ENCODE results near the gene TNP2. TPM values are rescaled to one million over a fixed set of nuclear protein-coding genes. Genes with fewer than 3 reads are reported as not detected.

TNP2 gene
- total RNA-seq, 1 experiment from 2014 or later, result not detected

DNA sequence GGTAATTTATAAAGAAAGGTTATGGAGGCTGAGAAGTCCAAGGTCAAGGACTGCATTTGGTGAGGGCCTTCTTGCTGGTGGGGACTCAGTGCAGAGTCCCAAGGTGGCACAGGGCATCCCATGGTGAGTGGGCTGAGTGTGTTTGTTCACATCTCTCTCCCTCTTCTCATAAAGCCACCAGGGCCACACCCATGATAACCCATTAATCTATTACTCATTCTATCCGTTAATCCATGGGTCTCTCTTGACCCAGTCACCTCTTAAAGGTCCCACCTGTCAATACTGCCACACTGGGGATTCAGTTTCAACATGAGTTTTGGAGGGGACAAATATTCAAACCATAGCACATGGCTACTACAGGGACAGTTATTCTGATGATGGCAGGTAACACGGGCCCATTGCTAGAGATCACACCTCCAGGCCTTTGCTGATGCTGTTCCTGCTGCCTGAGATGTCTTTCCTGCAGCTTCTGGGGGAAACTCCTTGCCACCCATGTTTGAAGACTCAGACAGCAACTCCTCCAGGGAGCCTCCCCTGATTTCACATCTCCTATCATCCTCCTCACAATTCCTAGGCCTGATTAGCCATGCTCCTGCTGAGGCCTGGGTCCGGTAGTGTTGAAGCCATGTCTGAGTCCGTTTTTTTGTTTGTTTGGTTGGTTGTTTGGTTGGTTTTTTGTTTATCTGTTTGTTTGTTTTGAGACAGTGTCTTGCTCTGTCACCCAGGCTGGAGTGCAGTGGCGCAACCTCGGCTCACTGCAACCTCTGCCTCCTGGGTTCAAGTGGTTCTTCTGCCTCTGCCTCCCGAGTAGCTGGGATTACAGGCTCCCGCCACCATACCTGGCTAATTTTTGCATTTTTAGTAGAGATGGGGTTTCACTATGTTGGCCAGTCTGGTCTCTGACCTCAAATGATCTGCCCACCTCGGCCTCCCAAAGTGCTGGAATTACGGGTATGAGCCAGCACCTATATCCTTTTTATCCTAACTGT lies 29.2 kb downstream of the TNP2 start:
- H3K27me3 ChIP-seq (ENCODE audit: insufficient read depth, low read length), result no peaks in the 10 kb centered on the region
- no peaks in the 10 kb centered on the region for H4K20me1 ChIP-seq (ENCODE audit: insufficient read depth)
- BruUV-seq (replicated peaks), result no TSS peak
- RAD21 ChIA-PET (ENCODE audit: low non-redundant PET in 1 of 2, low total read pairs in 2 of 2, uncharacterized antibody in 2 of 2, unreplicated experiment in 2 of 2), result no interaction called here
- POLR2A ChIA-PET, result interaction anchor here (0.8 kb wide), 1 partner anchor 16 kb away, joined by 4 read pairs; the partner anchor contains the start of gene SOCS1
- H3K27ac ChIP-seq (ENCODE audit: low read depth, low read length), result no peak overlapping the region
- no peaks in the 10 kb centered on the region for H3K9me2 ChIP-seq (ENCODE audit: insufficient read depth)
- H3K79me2 ChIP-seq (ENCODE audit: insufficient read depth, low read length), result no peaks in the 10 kb centered on the region
- intact Hi-C loops (cut with micrococcal nuclease), result no loop called here
- no peak overlapping the region for H2AFZ ChIP-seq (ENCODE audit: low read depth, low read length, poor library complexity, severe bottlenecking)
- H3K9ac ChIP-seq (ENCODE audit: low read length), result no peak overlapping the region
- TF ChIP-seq EZH2phosphoT487 (IDR thresholded peaks at IDR 0.05; ENCODE audit: borderline replicate concordance), result no peak
- no peak for TF ChIP-seq ZFX (IDR thresholded peaks at IDR 0.05)
- TF ChIP-seq, protein P1, sequence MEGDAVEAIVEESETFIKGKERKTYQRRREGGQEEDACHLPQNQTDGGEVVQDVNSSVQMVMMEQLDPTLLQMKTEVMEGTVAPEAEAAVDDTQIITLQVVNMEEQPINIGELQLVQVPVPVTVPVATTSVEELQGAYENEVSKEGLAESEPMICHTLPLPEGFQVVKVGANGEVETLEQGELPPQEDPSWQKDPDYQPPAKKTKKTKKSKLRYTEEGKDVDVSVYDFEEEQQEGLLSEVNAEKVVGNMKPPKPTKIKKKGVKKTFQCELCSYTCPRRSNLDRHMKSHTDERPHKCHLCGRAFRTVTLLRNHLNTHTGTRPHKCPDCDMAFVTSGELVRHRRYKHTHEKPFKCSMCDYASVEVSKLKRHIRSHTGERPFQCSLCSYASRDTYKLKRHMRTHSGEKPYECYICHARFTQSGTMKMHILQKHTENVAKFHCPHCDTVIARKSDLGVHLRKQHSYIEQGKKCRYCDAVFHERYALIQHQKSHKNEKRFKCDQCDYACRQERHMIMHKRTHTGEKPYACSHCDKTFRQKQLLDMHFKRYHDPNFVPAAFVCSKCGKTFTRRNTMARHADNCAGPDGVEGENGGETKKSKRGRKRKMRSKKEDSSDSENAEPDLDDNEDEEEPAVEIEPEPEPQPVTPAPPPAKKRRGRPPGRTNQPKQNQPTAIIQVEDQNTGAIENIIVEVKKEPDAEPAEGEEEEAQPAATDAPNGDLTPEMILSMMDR (IDR thresholded peaks at IDR 0.05 in 2 of 3, conservative IDR thresholded peaks at IDR 0.05 in 1 of 3; ENCODE audit: borderline replicate concordance in 1 of 3, insufficient read depth in 1 of 3, low read depth in 2 of 3, low read length in 2 of 3), result no peak
- no peak for TF ChIP-seq POLR2AphosphoS5 (IDR thresholded peaks at IDR 0.05; ENCODE audit: low read depth, low read length)
- no peak for TF ChIP-seq RAD21 (IDR thresholded peaks at IDR 0.05; ENCODE audit: low read depth)
- TF ChIP-seq, protein P2, sequence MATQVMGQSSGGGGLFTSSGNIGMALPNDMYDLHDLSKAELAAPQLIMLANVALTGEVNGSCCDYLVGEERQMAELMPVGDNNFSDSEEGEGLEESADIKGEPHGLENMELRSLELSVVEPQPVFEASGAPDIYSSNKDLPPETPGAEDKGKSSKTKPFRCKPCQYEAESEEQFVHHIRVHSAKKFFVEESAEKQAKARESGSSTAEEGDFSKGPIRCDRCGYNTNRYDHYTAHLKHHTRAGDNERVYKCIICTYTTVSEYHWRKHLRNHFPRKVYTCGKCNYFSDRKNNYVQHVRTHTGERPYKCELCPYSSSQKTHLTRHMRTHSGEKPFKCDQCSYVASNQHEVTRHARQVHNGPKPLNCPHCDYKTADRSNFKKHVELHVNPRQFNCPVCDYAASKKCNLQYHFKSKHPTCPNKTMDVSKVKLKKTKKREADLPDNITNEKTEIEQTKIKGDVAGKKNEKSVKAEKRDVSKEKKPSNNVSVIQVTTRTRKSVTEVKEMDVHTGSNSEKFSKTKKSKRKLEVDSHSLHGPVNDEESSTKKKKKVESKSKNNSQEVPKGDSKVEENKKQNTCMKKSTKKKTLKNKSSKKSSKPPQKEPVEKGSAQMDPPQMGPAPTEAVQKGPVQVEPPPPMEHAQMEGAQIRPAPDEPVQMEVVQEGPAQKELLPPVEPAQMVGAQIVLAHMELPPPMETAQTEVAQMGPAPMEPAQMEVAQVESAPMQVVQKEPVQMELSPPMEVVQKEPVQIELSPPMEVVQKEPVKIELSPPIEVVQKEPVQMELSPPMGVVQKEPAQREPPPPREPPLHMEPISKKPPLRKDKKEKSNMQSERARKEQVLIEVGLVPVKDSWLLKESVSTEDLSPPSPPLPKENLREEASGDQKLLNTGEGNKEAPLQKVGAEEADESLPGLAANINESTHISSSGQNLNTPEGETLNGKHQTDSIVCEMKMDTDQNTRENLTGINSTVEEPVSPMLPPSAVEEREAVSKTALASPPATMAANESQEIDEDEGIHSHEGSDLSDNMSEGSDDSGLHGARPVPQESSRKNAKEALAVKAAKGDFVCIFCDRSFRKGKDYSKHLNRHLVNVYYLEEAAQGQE (IDR thresholded peaks at IDR 0.05; ENCODE audit: low read depth), result no peak
- no peak for TF ChIP-seq CEBPB (IDR thresholded peaks at IDR 0.05; ENCODE audit: low read depth)
- no peak for TF ChIP-seq SIN3A (IDR thresholded peaks at IDR 0.05; ENCODE audit: low read depth)
- no peak for TF ChIP-seq EGR1 (IDR thresholded peaks at IDR 0.05; ENCODE audit: low read depth)
- TF ChIP-seq FOSL1 (IDR thresholded peaks at IDR 0.05; ENCODE audit: low read depth), result no peak
- no peak for TF ChIP-seq YY1 (IDR thresholded peaks at IDR 0.05; ENCODE audit: extremely low read depth, insufficient replicate concordance, low read depth, low read length)
- TF ChIP-seq SRF (IDR thresholded peaks at IDR 0.05; ENCODE audit: low read depth), result no peak
- TF ChIP-seq ZNF274 (IDR thresholded peaks at IDR 0.05; ENCODE audit: low read depth, low read length), result no peak
- TF ChIP-seq TCF7L2 (IDR thresholded peaks at IDR 0.05; ENCODE audit: borderline replicate concordance, extremely low read depth, insufficient read depth, insufficient read length), result no peak
- no peak for TF ChIP-seq SP1 (IDR thresholded peaks at IDR 0.05; ENCODE audit: low read depth)
- TF ChIP-seq, protein P3, sequence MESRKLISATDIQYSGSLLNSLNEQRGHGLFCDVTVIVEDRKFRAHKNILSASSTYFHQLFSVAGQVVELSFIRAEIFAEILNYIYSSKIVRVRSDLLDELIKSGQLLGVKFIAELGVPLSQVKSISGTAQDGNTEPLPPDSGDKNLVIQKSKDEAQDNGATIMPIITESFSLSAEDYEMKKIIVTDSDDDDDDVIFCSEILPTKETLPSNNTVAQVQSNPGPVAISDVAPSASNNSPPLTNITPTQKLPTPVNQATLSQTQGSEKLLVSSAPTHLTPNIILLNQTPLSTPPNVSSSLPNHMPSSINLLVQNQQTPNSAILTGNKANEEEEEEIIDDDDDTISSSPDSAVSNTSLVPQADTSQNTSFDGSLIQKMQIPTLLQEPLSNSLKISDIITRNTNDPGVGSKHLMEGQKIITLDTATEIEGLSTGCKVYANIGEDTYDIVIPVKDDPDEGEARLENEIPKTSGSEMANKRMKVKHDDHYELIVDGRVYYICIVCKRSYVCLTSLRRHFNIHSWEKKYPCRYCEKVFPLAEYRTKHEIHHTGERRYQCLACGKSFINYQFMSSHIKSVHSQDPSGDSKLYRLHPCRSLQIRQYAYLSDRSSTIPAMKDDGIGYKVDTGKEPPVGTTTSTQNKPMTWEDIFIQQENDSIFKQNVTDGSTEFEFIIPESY (IDR thresholded peaks at IDR 0.05; ENCODE audit: extremely low read depth, insufficient replicate concordance, low read length), result no peak
- TF ChIP-seq CBX3 (IDR thresholded peaks at IDR 0.05; ENCODE audit: low read depth), result no peak
- TF ChIP-seq ELF1 (IDR thresholded peaks at IDR 0.05; ENCODE audit: borderline replicate concordance, low read depth), result no peak
- no peak for TF ChIP-seq JUND (IDR thresholded peaks at IDR 0.05)
- H3K9me3 ChIP-seq (ENCODE audit: control insufficient read depth in 1 of 2, insufficient read depth in 1 of 2, low read depth in 1 of 2, low read length in 2 of 2), result no peaks in the 10 kb centered on the region
- CTCF ChIA-PET, result no interaction called here
- no peaks in the 10 kb centered on the region for H3K36me3 ChIP-seq (ENCODE audit: control insufficient read depth in 1 of 2, insufficient read depth in 2 of 2, low read length in 2 of 2)
- DNase-seq (ENCODE audit: low read depth, low spot score), result no peak
- H3K4me3 ChIP-seq (replicated peaks in 1 of 2; ENCODE audit: low read depth in 1 of 2, low read length in 2 of 2), result no peak overlapping the region
- peaks cover 0 to 15% of the 10 kb centered on the region in 2 experiments; a peak in 2 of 4 replicates for H3K4me1 ChIP-seq (ENCODE audit: control insufficient read depth in 1 of 2, insufficient read depth in 2 of 2, low read length in 2 of 2)
- no peak overlapping the region for H3K4me2 ChIP-seq (ENCODE audit: low read length)
- ATAC-seq, result no peak
